OCI-LY1 (cell line): Measurements from ENCODE around the gene MCOLN1.

Source experiments
- CTCF ChIP-seq: fragments of 200-600 bp; sonication (generic), shearing (Covaris generic); IDR thresholded peaks from 2 replicates; pipeline ENCODE4 v1.5.1; 2017; ENCODE audit warnings: mild to moderate bottlenecking, antibody characterized with exemption, low read length, moderate library complexity, mixed read lengths
- EZH2 ChIP-seq: fragments of 200-600 bp; sonication (generic), shearing (Covaris generic); IDR thresholded peaks from 2 replicates; pipeline ENCODE4 v1.8.0; 2017; ENCODE audit warnings: borderline replicate concordance, mixed run types, mild to moderate bottlenecking, antibody characterized with exemption, low read length, moderate library complexity, mixed read lengths

DNA sequence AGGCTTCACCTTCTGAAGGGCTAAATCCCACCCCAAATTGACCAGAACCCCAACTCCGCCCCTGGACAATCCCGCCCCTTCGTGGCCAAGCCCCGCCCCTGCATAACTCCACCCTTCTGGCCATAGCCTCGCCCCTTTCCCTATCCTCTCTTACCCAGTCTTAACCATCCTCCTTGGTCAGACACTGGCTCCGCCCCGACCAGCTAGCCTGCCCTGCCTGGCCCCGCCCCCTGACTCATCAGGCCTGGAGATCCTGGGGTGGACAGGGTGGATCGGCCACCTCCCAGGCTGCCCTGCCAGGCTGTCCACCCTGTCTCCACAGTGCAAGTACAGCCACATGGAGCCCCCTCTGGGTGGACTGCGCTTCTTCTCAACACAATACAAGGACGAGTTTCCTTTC is 14.5 kb upstream of the MCOLN1 start:
- TF ChIP-seq EZH2 = no peak
- TF ChIP-seq CTCF = no peak
